Right ventricle myocardium superior (tissue), 1 donor: ENCODE measurements around the gene PTGDS. TPM values are rescaled to one million over a fixed set of nuclear protein-coding genes. Genes with fewer than 3 reads are reported as not detected.
"Not testable (repeated sequence)": the region's sequence is repeated elsewhere in the genome, so short reads cannot be mapped to it uniquely, and the experiment has no call there.

Experiments used
- ATAC-seq: fragments of 200-7000 bp; cut with Tn5 transposase; one replicate; pipeline ENCODE4 v1.9.1; 2020; ENCODE audit warnings: mild to moderate bottlenecking; ENCODE audit not compliant: poor library complexity
- DNase-seq: peaks from one replicate; pipeline ENCODE4 v3.0.0-alpha.2; 2020
- intact Hi-C: fragments of 100-400 bp; cut with DNase I; formaldehyde crosslinking; loops from one replicate; pipeline ENCODE4 v1.11.2; 2022
- total RNA-seq: library from RNA; stranded (reverse); fragmentation: NEBNext Ultra II Directional; extraction: Animal tissue kit (Norgen Biotek cat#: 25700); gene quantifications from one replicate; pipeline ENCODE4 v1.2.1, GENCODE V29; 2021
- donor health status: DM: no; HTN: yes; CAD: no; lungs with severe emphysema.

The PTGDS gene
- total RNA-seq, 1 donor from 2014 or later = 6,152 TPM

- DNase-seq (no peak), ATAC-seq (no peak)
- intact Hi-C loops = no loop called here
These were observed 19.3 kb downstream of the PTGDS start, which contains the start of gene CLIC3 for GRCh38 chr9:136996361-136997292. Gene CLIC3, minus strand, starts transcription at chr9:136996568. Its CDS starts 25 bp downstream, at chr9:136996543.

GRCh38 chr9:136997371-136997770 is 20.1 kb downstream of the PTGDS start:
- no peak for DNase-seq
- ATAC-seq = no peak
- intact Hi-C loops = no loop called here

GRCh38 chr9:136997830-136998234 is 20.5 kb downstream of the PTGDS start:
- DNase-seq (no peak), ATAC-seq (no peak)
- intact Hi-C loops = no loop called here

GRCh38 chr9:137000177-137000930 is 23.1 kb downstream of the PTGDS start:
- no peak for ATAC-seq
- intact Hi-C loops = no loop called here
- no peak for DNase-seq

GRCh38 chr9:137001857-137002645 is 24.7 kb downstream of the PTGDS start:
- no peak for ATAC-seq
- intact Hi-C loops = no loop called here
- DNase-seq = no peak

- no peak for ATAC-seq
- no peak for DNase-seq
- intact Hi-C loops = no loop called here
These were observed 25.3 kb downstream of the PTGDS start for GRCh38 chr9:137002646-137003041.

- intact Hi-C loops, ATAC-seq, DNase-seq: not testable (repeated sequence)
These were observed 27.0 kb downstream of the PTGDS start for GRCh38 chr9:137004285-137004684.

GRCh38 chr9:137006116-137007003 is 29.1 kb downstream of the PTGDS start:
- DNase-seq (no peak), ATAC-seq (no peak)
- intact Hi-C loops = no loop called here

GRCh38 chr9:137007108-137007815 is 30.0 kb downstream of the PTGDS start:
- DNase-seq (no peak), ATAC-seq (no peak)
- intact Hi-C loops = no loop called here

- DNase-seq (no peak), ATAC-seq (no peak)
- intact Hi-C loops = no loop called here
These were observed 30.5 kb downstream of the PTGDS start for GRCh38 chr9:137007816-137008270.

GRCh38 chr9:137008312-137008711 is 31.0 kb downstream of the PTGDS start:
- ATAC-seq = no peak
- intact Hi-C loops = no loop called here
- no peak for DNase-seq

- intact Hi-C loops = no loop called here
- ATAC-seq (no peak), DNase-seq (no peak)
These were observed 31.9 kb downstream of the PTGDS start for GRCh38 chr9:137009217-137009616.

GRCh38 chr9:137009938-137010732 is 32.8 kb downstream of the PTGDS start:
- ATAC-seq (no peak), DNase-seq (no peak)
- intact Hi-C loops = no loop called here

GRCh38 chr9:137011156-137011555 is 33.9 kb downstream of the PTGDS start:
- intact Hi-C loops = no loop called here
- DNase-seq = no peak
- ATAC-seq = no peak

GRCh38 chr9:137011907-137012675 is 34.8 kb downstream of the PTGDS start:
- DNase-seq (no peak), ATAC-seq (no peak)
- intact Hi-C loops = no loop called here
